Limb (tissue), 2 donors: Measurements from ENCODE around the gene SGTA.
"Not testable (repeated sequence)": the region's sequence is repeated elsewhere in the genome, so short reads cannot be mapped to it uniquely, and the experiment has no call there.

Experiments used
- DNase-seq, 2 donors: peaks; one replicate each; pipeline ENCODE4 v3.0.0-alpha.2; 2016; ENCODE audit errors: extremely low spot score in 2 of 2

Gene SGTA, protein sequence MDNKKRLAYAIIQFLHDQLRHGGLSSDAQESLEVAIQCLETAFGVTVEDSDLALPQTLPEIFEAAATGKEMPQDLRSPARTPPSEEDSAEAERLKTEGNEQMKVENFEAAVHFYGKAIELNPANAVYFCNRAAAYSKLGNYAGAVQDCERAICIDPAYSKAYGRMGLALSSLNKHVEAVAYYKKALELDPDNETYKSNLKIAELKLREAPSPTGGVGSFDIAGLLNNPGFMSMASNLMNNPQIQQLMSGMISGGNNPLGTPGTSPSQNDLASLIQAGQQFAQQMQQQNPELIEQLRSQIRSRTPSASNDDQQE

DNA sequence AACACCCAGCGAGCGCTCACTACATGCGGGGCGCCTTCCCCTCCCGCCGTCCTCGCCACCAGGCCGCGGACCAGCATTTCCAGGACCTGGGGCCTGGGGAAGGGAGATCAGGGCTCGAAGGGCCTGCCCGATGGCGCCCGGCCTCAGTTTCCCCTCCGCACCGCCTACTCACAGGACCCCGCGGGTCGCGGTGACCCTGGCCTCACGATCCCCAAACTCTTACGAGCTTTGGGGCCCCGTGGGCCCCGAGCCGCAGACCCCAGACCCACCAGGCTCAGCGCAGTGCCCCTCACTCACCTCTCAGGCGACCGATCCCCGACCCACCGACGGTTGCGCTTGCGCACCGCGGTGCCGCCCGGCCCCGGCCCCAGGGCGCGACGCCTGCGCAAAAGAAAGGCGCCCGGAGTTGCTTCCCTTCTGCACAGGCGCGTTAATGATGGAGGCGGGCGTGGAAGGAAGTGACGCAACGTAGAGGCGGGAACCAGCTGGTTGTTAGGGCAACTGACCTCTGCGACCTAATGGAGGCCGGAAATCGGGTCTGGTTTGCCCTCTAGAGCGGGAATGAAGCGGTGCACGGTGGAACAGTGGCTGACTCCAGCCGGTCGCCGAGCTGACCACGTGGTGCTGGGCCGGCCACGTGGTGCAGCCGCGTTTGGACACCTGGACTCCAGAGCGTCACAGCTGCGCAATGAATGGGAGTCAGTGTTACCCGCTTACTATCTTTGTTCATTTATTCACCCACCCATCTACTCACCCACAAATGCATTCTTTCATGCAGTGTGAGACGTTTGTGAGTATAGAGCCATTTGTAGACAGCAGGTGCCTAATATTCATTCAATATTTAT lies at the start of gene SGTA:
SGTA (minus strand) TSS at position 338 of the 845 bp plus-strand sequence. CDS start 14,205 bp downstream, outside the sequence.
- DNase-seq: peak; percentile 97 to 98

DNA sequence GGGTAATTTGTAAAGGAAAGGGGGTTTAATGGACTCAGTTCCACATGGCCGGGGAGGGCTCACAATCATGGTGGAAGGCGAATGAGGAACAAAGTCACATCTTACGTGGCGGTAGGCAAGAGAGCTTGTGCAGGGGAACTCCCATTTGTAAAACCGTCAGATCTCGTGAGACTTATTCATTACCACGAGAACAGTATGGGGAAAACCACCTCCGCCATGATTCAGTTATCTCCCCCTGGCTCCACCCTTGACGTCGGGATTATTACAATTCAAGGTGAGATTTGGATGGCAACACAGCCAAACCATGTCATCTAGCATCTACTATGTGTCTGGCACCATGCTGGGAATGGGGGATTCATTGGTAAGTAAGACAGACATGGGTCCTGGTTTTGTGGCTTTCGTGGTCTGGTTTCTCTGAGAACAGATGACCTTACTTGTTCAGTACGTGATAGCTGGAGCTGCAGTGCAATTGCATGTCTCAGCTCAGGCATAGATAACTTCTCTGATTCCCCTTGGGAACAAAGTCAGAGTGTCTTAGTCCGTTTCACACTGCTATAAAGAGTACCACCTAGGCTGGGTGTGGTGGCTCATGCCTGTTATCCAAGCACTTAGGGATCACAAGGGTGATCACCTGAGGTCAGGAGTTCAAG lies 44.9 kb upstream of the SGTA start:
- DNase-seq: no peak

DNA sequence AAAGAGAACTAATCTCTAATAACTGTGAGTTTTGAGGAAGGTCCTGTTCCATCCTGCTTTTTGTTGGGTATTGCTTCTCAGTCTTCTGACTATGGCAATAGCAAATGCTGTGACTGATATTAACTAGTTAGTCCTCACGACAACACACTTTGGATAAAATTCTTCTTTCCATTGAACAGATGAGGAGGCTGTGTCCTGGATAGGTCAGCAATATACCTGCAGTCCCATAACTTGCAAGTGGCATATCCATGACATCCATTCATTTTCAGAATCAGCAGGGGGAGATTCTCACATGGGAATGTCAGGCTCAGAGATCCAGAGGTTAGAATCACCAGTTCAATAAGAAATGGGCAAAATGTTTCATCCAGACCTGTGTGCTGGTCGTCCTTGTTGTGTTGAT lies 43.9 kb upstream of the SGTA start:
- no peak for DNase-seq

DNA sequence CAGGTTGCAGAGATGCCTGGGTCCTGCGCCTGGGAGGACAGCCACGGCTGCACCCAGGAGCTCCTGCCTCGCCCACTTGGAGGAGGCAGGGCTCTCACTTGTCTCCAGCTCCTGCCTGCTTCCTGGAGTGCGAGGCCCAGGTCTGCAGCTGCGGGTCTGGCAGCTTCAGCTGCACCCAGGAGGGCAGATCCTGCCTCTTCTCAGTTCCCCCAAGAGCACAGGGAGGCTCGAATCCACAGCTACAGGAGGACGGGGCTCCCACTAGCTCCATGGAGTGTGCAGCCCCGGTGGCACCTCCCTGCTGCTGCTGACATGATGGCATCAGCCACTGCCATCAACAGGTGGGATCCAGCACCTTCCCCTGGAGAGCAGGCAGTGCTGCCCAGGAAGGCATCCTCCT lies 41.1 kb upstream of the SGTA start:
- no peak for DNase-seq

DNA sequence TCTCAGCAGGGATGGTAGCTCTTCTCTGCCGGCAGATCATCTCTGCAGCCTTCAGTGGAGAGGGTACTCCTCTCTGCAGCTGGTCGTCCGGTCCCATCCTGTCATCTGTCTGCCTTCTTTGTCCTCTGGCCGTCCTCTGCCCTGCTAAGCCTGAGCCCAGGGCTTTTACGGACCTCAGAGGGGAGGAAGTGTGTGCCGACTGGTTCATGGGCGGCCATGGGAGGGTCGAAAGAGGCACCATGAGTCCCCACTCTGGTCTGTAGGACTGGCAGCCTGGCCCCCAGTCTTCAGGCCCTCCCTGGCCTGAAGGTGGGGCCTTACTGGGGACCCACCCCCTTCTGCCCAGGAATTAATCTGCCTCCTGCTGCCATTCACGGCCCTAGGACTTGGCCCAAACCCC lies 40.6 kb upstream of the SGTA start:
- no peak for DNase-seq

DNA sequence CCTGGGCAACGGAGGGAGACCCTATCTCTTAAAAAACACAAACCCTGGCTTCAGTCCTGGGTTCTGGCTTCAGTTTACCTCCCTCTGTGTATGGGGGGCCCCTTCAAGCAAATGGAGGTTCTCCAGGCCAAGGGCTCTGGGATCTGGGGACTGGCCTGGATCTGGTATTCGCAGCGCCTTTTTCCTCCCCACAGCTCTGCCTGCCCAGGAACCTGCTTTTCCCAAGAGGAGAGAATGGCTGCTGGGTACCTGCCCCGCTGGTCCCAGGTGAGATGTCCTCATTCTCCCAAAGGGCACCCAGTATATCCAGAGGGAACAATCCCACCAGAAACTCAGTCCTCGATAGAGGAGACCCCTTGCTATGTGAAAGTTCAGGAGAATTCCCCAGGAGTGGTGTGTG lies 39.8 kb upstream of the SGTA start:
- no peak for DNase-seq

DNA sequence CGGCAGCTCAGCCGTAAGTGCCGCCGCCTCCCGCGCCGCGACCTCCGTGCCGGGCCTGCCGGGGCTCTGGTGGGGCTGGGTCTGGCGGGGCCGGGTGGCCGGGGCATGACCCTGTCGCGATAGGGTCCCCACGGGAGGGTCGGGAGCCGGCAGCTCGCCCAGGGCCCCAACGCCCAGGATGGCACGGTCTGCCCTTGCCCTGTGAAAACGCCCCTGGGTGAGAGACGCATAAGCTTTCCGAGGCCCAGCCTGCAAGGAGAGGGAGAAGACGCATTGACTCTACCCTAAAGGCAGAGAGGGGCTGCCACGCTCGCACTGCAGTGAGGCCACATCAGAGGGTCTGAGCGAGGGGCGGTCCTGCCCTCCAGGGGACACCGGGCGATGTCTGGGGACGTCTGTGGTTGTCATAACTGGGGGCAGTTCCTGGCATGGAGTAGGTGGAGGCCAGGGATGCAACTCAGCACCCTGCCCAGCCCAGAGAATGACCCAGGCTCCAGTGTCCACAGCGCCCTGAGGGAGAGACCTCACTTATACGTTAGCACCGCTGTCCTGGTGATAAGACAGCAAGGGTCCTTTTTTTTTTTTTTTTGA lies 37.1 kb upstream of the SGTA start:
- no peak for DNase-seq

DNA sequence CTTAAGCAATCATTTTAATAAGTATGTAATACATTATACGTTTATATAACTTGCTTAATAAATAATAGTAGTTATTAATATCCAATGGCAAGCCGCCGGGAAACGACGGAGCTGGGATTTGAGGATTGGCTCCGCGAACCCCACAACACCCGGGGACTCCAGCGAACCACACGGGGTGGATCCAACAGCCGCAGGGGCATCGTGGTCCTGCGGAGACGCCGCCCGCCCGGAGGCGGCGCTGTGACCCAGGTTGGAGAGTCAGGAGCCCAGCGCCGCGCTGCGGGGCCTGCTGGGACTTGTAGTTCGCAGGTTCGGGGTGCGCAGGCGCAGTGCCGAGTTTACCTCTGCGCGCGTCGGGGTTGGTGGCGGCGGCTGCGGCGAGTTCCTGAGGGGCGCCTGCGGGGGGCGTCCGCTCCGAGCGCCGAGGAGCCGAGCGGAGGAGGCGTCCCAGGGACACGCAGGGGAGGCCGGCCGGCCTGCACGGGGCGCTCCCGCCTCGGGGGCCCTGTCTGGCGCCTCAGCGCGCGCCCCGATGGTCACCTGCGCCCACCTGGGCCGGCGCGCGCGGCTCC lies 36.6 kb upstream of the SGTA start, which contains the start of gene ZNF554:
ZNF554 (plus strand) TSS at position 329 of the 572 bp plus-strand sequence; CDS start at position 533, 204 bp downstream.
- peak; percentile 96 to 99 for DNase-seq

DNA sequence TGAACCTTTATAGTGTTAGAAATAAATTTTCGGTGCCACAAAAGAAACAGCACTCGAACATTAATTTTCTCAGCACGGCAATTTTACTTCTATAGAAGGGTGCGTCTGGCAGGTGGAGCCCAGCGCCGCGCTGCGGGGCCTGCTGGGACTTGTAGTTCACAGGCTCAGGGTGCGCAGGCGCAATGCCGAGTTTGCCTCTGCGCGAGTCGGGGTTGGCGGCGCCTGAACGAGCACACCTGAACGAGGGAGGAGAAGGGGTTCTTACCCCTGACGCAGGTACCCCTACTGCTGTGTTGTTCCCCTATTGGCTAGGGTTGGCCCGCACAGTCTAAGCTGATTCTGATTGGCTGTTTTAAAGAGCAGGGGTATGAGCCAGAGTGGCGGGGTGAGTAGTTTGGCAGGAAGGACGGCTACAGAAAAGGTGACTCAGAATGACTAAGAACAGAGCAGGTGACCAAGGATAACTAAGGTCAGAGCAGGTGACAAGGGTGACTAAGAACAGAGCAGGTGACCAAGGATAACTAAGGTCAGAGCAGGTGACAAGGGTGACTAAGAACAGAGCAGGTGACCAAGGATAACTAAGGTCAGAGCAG lies 34.3 kb upstream of the SGTA start:
- DNase-seq: not testable (repeated sequence)

DNA sequence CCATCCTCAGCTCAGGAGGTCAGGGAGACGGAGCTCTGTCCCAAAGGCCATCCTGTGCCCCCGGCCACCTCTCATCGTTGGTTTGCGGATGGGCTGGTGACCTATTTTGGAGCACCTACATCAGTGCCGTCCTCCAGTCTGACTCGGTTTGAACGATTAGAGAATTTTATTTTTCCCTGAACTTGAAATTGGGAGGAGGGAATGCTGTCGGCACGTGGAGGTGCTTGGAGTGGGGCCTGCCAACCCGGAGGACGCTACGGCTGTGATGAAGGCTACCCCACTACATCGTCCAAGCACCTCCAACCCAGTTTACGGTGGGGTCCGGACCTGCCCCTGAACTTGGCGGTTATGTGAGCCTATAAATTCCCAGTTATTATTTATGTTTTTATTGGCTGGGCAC lies 33.6 kb upstream of the SGTA start:
- DNase-seq: no peak

DNA sequence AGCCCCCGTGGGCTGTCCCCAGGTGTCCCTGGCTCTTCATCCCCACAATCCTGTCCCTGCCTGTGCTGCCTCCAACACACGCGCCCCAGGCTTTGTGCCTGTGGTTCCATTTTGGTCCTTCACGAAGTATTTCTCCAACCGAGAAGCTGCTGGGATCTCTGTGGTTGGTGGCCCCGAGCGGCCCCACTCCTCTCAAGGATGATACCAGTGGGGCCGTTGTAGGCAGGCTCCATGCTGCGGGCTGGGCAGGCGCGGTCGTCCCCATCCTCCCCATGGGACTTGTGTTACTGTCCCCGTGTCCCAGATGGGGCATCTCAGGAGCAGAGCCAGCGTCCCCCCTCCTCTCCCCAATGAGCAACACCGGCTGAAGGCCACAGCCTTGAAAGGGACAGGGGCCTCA lies 32.9 kb upstream of the SGTA start:
- no peak for DNase-seq

DNA sequence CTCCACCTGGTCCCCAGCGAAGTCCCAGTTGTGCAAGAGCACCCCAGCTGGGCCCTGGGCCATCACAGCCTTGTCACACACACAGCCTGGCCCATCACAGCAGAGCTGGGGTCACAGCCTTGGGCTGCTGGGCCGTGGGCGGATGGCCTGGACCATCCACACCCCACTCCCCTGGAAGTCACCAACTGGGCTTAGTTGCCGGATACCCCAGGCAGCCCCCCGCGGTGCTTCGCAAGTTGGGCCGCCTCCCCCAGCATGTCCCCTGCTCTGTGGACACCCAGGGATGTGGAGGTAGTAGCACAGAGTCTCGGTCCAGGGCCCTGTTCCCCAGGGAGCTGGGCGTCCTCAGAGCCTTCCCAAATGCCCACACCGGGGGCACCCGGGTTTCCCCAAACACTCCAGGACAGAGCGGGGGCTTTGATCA lies 32.1 kb upstream of the SGTA start:
- DNase-seq: no peak

DNA sequence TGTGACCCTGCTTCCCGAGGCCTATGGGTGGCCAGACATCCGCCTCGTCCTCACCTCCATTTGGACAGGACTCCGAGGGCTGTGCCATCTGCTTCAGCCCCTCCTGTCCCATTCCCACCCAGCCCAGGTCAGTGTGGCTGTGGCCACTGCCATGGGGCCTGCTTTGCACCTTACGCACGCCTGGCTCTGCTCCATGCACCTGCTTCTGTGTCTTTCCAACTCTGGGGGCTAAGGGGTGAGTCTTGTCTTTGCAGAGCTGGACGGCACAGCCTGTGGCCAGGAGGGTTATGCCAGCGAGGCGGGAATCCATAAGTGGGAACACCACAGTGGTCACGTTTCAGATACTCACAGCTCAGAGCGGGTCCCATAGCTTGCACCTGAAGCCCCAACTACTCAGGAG lies 31.4 kb upstream of the SGTA start:
- no peak for DNase-seq

DNA sequence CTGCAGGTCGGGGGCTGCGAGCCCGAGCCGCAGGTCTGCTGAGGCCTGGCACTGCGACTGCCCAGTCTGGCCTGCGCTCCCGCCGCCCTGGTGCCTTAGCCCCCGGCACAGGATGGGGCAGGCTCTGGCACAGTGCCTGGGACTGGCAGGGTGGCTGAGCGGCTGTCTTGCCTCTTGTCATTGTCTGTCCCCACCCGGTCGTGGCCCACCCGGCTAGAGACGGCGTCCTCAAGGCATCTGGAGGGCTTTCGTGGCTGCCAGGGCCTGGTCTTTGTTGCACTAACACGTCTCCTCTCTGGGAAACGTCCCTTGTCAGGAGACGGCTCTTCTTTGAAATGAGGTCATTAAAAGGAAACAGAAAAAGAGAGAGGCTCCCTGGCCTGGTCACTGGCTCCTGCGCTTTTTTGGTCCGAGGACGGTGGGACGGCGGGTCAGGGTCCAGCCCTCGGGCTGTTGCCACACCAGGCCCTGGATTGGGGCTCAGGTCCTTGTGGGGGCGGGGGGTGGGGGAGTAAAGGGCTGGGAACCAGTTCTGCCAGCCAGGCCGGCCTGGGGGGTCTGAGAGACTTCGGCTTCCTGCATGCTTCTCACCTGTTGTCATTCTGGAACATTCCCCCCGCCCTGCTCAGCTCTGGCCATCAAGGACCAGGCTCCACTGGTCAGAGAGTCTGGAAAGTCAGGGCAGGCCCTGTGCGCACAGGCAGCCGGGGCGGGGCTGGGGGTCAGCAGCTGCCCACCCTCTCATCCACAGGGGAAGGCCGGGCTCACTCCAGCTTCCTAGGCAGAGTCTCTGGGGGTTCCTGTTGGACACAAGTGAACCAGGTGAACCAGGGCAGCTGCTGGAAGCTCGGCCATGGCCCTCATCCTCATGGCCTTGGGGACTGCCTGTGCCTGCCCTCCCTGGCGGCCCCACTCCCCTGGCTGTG lies 30.4 kb upstream of the SGTA start:
- no peak for DNase-seq

DNA sequence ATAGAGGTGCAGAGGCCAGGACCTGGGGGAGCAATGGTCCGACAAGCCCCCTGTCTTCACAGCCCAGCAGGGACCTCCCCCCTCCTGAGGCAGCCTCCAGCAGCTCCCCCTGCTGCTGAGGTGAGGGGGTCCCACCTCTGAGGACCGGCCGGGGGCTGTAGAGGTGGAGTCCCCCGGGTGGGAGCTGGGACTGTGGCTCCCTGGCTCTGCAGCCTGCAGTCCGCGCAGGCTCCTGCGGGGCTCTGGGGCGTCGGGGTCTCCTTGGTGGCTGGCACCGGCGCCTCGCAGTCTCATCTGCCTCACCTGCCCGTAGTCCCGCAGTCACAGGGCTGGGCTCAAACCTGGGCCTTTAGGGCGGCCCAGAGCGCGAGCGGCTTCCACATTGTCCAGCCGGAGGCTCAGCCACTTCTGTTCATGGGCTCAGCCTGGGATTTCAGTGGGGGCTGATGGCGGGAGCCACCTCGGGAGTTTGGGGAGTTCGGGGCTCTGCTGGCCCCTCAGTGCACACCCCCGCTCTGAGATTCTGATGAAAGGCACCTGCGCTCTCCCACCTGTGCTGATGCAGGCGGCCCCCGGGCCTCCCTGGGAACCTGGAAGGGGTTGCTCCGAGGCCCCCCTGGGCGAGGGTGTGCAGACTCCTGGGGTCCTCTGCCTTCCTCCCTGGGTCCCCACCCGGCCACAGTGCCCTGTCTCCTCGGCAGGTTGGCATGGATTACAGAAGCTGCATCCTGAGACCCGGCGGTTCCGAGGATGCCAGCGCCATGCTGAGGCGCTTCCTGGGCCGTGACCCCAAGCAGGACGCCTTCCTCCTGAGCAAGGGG lies 29.6 kb upstream of the SGTA start:
- no peak for DNase-seq

DNA sequence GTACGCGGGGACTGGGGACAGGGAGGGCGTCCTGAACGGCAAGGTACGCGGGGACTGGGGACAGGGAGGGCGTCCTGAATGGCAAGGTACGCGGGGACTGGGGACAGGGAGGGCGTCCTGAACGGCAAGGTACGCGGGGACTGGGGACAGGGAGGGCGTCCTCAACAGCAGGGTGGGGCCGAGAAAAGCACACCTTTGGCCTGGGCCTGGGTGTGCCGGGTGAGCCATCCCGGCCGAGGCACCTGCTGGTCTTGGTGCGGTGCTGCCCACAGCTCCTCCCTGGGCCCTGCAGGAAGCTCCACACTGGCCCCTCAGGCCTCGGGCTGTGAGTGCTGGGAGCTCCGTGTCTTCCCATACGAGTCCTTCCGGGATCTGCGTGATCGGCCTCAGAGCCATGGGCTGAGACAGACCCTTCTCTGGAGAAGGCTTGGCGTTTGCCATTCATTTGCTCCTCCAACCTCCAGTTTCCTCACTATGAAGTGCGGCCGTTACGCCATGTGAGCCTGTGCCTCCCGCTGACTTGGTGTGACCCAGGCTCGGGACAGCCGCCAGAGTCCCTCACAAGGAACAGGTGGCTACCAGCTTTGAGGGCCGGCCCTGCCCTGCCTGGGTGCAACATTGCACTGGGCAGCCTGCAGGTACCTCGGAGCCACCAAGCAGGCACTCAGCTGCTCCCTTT lies 28.8 kb upstream of the SGTA start:
- DNase-seq: no peak

DNA sequence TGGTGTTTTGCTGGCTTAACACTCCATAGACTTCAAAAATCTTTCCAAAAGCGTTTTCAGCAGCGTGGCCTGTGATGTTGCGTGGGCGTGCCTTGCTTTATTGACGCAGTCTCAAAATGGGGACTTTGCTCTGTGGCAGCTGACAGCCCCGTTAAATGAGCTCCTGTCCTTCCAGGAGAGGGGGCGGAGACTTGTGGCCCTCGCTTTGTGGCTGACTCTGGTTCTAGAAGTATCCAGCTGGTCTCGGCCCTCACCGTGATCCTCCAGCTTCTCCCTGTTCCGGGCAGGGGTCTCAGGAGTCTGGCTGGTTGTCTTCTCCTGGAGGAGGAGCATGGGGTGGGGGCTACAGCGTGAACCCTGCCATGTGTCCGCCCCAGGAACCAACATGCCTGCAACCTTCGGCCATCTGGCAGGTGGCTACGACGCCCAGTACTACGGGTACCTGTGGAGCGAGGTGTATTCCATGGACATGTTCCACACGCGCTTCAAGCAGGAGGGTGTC lies 28.2 kb upstream of the SGTA start:
- DNase-seq: no peak
